Measurements from ENCODE around the gene DVL1. TPM values are rescaled to one million over a fixed set of nuclear protein-coding genes. Genes with fewer than 3 reads are reported as not detected.

DVL1 gene
- total and polyA plus RNA-seq, 2 of the 13 experiments (the other 11 are each of a cell fraction or from before 2014, with no cell fraction given) = 30.8 to 60.4 TPM

- TF ChIP-seq FUBP1 (CRISPR knock-in tag; IDR thresholded peaks at IDR 0.05; ENCODE audit: borderline replicate concordance) = 0 out of 2 replicates have a peak, but pooled peaks have one; percentile 15
Observed at GRCh38 chr1:1374929-1375662, 25.9 kb upstream of the DVL1 start, which contains the start of gene AURKAIP1 (continued).

GRCh38 chr1:1374589-1374928 lies 25.3 kb upstream of the DVL1 start:
- Histone ChIP-seq H3K9me3 (ENCODE audit: low read length) (no peaks in the 10 kb centered on the region), H3K79me2 (ENCODE audit: insufficient read depth, low read length) (peaks cover 19% of the 10 kb centered on the region), H4K20me1 (ENCODE audit: insufficient read depth, low read length) (no peaks in the 10 kb centered on the region), H2AFZ (ENCODE audit: low read length) (no peak overlapping the region), H3K36me3 (replicated peaks in 1 of 2; ENCODE audit: control insufficient read depth in 1 of 2, insufficient read depth in 2 of 2, low read length in 2 of 2) (peaks cover 0 to 3% of the 10 kb centered on the region in 2 experiments; a peak in 1 of 5 replicates), H3K4me3 (replicated peaks in 1 of 3; ENCODE audit: insufficient read depth in 1 of 3, low read depth in 2 of 3, low read length in 3 of 3) (peak overlapping the region; percentile 75 to 99 (median 90)), H3K27me3 (ENCODE audit: control insufficient read depth in 1 of 2, insufficient read depth in 2 of 2, low read length in 2 of 2) (no peaks in the 10 kb centered on the region; a peak in 1 of 5 replicates), H3K9ac (ENCODE audit: insufficient read depth, low read depth, low read length) (peak overlapping the region; percentile 98), H3K27ac (ENCODE audit: extremely low read length, insufficient read depth, low read length) (peak overlapping the region; percentile 79), H3K4me1 (ENCODE audit: insufficient read depth, low read length) (peaks cover 37% of the 10 kb centered on the region), H3K4me2 (ENCODE audit: low read depth, low read length) (peak overlapping the region; percentile 91)
- intact Hi-C loops (cut with micrococcal nuclease; ENCODE audit: unreplicated experiment) = no loop called here
- ChIA-PET CTCF (ENCODE audit: low intra/inter-chr PET ratio, low total read pairs) (no interaction called here), POLR2A (interaction anchor here (0.6 to 3.2 kb wide), 21 partner anchors 13 to 198 kb away, joined by 3 to 35 read pairs (median 6); partner anchors contain the start of genes CCNL2, DVL1, MRPL20 and MXRA8)
- WGBS (ENCODE audit: low lambda C conversion rate) = 0% methylated on average over 12 of the region's 24 CpGs
- no peak for FAIRE-seq
- no peak for DNase-seq (ENCODE audit: low spot score)
- no TSS peak for BruUV-seq (replicated peaks)
- in situ Hi-C loops (cut with HindIII; ENCODE audit: extremely low pct_ligation_motif_present, low pct_unique_long_range_greater_than_20kb) = no loop called here
- ATAC-seq = no peak
- TF ChIP-seq, protein P1, sequence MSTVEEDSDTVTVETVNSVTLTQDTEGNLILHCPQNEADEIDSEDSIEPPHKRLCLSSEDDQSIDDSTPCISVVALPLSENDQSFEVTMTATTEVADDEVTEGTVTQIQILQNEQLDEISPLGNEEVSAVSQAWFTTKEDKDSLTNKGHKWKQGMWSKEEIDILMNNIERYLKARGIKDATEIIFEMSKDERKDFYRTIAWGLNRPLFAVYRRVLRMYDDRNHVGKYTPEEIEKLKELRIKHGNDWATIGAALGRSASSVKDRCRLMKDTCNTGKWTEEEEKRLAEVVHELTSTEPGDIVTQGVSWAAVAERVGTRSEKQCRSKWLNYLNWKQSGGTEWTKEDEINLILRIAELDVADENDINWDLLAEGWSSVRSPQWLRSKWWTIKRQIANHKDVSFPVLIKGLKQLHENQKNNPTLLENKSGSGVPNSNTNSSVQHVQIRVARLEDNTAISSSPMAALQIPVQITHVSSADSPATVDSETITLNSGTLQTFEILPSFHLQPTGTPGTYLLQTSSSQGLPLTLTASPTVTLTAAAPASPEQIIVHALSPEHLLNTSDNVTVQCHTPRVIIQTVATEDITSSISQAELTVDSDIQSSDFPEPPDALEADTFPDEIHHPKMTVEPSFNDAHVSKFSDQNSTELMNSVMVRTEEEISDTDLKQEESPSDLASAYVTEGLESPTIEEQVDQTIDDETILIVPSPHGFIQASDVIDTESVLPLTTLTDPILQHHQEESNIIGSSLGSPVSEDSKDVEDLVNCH (CRISPR knock-in tag; IDR thresholded peaks at IDR 0.05) = no peak
- TF ChIP-seq GFI1 (CRISPR knock-in tag; IDR thresholded peaks at IDR 0.05; ENCODE audit: borderline replicate concordance) (no peak; the same call in 1 of the 2 replicates), ZBTB14 (CRISPR knock-in tag; IDR thresholded peaks at IDR 0.05) (no peak), ZFP36L1 (CRISPR knock-in tag; IDR thresholded peaks at IDR 0.05) (no peak), FOXK1 (CRISPR knock-in tag; IDR thresholded peaks at IDR 0.05; ENCODE audit: borderline replicate concordance, low read depth) (no peak), ZSCAN12 (CRISPR knock-in tag; IDR thresholded peaks at IDR 0.05) (0 out of 2 replicates have a peak, but pooled peaks have one; percentile 4), CREB3 (CRISPR knock-in tag; IDR thresholded peaks at IDR 0.05) (0 out of 2 replicates have a peak, but pooled peaks have one; percentile 22), CCDC6 (CRISPR knock-in tag; IDR thresholded peaks at IDR 0.05) (peak; percentile 11), ZNF792 (CRISPR knock-in tag; IDR thresholded peaks at IDR 0.05) (no peak)
- TF ChIP-seq, protein P2, sequence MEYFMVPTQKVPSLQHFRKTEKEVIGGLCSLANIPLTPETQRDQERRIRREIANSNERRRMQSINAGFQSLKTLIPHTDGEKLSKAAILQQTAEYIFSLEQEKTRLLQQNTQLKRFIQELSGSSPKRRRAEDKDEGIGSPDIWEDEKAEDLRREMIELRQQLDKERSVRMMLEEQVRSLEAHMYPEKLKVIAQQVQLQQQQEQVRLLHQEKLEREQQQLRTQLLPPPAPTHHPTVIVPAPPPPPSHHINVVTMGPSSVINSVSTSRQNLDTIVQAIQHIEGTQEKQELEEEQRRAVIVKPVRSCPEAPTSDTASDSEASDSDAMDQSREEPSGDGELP (IDR thresholded peaks at IDR 0.05; ENCODE audit: borderline replicate concordance, low read depth) = 0 out of 2 replicates have a peak, but pooled peaks have one; percentile 10
- TF ChIP-seq, protein P3, sequence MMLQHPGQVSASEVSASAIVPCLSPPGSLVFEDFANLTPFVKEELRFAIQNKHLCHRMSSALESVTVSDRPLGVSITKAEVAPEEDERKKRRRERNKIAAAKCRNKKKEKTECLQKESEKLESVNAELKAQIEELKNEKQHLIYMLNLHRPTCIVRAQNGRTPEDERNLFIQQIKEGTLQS (CRISPR knock-in tag; IDR thresholded peaks at IDR 0.05) = no peak

All from HepG2 (cell line).